Measurements from ENCODE around the gene HS3ST3A1. TPM values are rescaled to one million over a fixed set of nuclear protein-coding genes. Genes with fewer than 3 reads are reported as not detected.

HS3ST3A1 gene
- total and polyA plus RNA-seq, 4 donors: 0.40 to 6.5 (median 2.5) TPM

DNA sequence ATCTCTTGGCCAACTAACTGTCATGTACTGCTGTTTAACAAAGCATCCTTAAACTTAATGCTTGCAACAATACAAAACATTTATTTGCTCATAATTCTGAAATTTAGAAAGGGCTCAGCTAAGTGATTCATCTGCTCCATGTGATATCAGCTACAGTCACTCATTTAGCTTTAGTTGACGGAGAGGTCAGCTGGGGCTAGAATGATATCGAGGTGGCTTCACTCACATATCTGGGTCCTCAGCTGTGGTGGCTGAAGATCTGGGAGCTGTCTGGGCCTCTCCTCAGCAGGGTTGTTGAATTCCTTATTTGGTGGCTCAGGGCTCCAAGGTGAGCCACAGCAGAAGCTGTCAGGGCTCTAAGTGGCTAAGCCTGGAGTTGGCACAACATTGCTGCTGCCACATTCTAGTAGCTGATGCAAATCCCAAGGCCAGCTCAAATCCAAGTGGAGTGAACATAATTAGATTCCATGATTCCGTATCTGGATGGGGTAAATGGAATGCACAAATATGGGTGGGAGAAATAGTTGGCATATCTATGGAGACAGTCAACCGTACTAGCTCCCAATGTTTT lies 62.8 kb downstream of the HS3ST3A1 start:
- H3K36me3 ChIP-seq (ENCODE audit: control insufficient read depth in 4 of 4, insufficient read depth in 3 of 4, low read depth in 1 of 4, low read length in 3 of 4): no peaks in the 10 kb centered on the region

DNA sequence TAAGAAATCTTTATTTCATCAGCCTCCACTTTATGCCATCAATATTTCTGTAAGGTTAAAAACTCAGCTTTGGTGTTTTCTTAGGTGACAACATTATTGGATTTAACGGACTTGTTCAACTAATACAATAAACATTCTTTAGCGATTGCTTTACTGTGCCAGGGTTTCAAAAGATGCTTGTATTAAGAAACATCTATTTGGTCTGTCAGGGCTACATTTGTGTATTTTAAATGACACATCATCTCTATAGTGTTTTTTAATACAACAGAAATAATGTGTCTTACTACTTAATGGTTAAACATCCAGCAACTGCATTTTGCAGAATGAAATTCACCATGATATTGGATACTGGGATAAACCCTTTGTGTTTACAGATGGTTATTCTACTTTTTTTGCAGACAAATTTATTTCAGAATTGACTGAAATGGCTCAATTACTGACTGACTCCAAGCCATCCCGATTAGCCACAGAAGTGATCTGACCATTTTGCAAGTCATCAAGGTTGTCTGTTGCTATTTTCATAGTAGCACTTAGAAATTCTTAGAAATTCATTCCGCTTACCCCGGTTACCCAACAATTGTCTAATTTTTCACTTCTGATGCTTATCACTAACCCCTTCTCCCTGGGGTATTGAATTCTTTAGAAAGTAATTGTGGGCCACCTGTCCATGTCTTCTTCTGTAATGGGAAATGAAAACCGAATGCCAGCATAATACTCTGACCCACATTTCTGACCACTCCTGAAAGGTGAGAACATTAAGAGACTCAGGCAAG lies 63.7 kb downstream of the HS3ST3A1 start:
- H3K9me3 ChIP-seq (ENCODE audit: control insufficient read depth in 4 of 4, low read length in 3 of 4): peaks cover 0 to 1% (median 0%) of the 10 kb centered on the region in 4 donors
- no peaks in the 10 kb centered on the region for H3K4me1 ChIP-seq (ENCODE audit: control insufficient read depth in 4 of 4, insufficient read depth in 4 of 4, low read length in 3 of 4)
- TF ChIP-seq, protein P1, sequence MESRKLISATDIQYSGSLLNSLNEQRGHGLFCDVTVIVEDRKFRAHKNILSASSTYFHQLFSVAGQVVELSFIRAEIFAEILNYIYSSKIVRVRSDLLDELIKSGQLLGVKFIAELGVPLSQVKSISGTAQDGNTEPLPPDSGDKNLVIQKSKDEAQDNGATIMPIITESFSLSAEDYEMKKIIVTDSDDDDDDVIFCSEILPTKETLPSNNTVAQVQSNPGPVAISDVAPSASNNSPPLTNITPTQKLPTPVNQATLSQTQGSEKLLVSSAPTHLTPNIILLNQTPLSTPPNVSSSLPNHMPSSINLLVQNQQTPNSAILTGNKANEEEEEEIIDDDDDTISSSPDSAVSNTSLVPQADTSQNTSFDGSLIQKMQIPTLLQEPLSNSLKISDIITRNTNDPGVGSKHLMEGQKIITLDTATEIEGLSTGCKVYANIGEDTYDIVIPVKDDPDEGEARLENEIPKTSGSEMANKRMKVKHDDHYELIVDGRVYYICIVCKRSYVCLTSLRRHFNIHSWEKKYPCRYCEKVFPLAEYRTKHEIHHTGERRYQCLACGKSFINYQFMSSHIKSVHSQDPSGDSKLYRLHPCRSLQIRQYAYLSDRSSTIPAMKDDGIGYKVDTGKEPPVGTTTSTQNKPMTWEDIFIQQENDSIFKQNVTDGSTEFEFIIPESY (IDR thresholded peaks at IDR 0.05): no peak
- TF ChIP-seq, protein P2, sequence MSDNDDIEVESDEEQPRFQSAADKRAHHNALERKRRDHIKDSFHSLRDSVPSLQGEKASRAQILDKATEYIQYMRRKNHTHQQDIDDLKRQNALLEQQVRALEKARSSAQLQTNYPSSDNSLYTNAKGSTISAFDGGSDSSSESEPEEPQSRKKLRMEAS (IDR thresholded peaks at IDR 0.05): no peak
- TF ChIP-seq HNF4A (conservative IDR thresholded peaks at IDR 0.05): no peak
- no peak for TF ChIP-seq EGR1 (IDR thresholded peaks at IDR 0.05; ENCODE audit: low read depth in 2 of 2)
- H3K27ac ChIP-seq (ENCODE audit: low read depth in 1 of 2, low read length in 2 of 2): no peak overlapping the region
- 88% methylated on average over 6 of the region's 6 CpGs for WGBS
- no peak for DNase-seq (ENCODE audit: low spot score)
- no peak overlapping the region for H3K9ac ChIP-seq (ENCODE audit: low read depth in 1 of 2, low read length in 2 of 2)
- H3K27me3 ChIP-seq (ENCODE audit: control insufficient read depth in 4 of 4, insufficient read depth in 4 of 4, low read length in 3 of 4): no peaks in the 10 kb centered on the region
- no peak overlapping the region for H3K4me3 ChIP-seq (ENCODE audit: low read depth in 1 of 3, low read length in 3 of 3)
- H3K36me3 ChIP-seq (ENCODE audit: control insufficient read depth in 4 of 4, insufficient read depth in 3 of 4, low read depth in 1 of 4, low read length in 3 of 4): no peaks in the 10 kb centered on the region

More for the DNA sequence above, 62.8 kb downstream of the HS3ST3A1 start:
- TF ChIP-seq, protein P2 (IDR thresholded peaks at IDR 0.05): no peak
- TF ChIP-seq YY1 (IDR thresholded peaks at IDR 0.05) (no peak), NR2F2 (IDR thresholded peaks at IDR 0.05) (no peak), RAD21 (IDR thresholded peaks at IDR 0.05) (no peak), JUND (IDR thresholded peaks at IDR 0.05) (no peak), FOXA2 (IDR thresholded peaks at IDR 0.05) (no peak), GABPA (IDR thresholded peaks at IDR 0.05 in 1 of 2, conservative IDR thresholded peaks at IDR 0.05 in 1 of 2) (no peak)
- TF ChIP-seq, protein P3, sequence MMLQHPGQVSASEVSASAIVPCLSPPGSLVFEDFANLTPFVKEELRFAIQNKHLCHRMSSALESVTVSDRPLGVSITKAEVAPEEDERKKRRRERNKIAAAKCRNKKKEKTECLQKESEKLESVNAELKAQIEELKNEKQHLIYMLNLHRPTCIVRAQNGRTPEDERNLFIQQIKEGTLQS (IDR thresholded peaks at IDR 0.05): no peak
- TF ChIP-seq, protein P1 (IDR thresholded peaks at IDR 0.05): no peak
- no peak overlapping the region for H3K27ac ChIP-seq (ENCODE audit: low read depth in 1 of 2, low read length in 2 of 2)
- H3K4me3 ChIP-seq (ENCODE audit: low read depth in 1 of 3, low read length in 3 of 3): no peak overlapping the region
- 91% methylated on average over 4 of the region's 4 CpGs for WGBS
- no peaks in the 10 kb centered on the region for H3K4me1 ChIP-seq (ENCODE audit: control insufficient read depth in 4 of 4, insufficient read depth in 4 of 4, low read length in 3 of 4)
- no peak for DNase-seq (ENCODE audit: low spot score)
- H3K9ac ChIP-seq (ENCODE audit: low read depth in 1 of 2, low read length in 2 of 2): no peak overlapping the region
- no peaks in the 10 kb centered on the region for H3K27me3 ChIP-seq (ENCODE audit: control insufficient read depth in 4 of 4, insufficient read depth in 4 of 4, low read length in 3 of 4)
- H3K9me3 ChIP-seq (ENCODE audit: control insufficient read depth in 4 of 4, low read length in 3 of 4): peaks cover 0 to 1% (median 0%) of the 10 kb centered on the region in 4 donors
